Activated T-helper 9 cell treated with anti-CD3 and anti-CD28 coated beads, Interleukin-2, amount 50 U/mL, for 16 hours (primary cell): ENCODE data around the gene LAIR1.
"Not testable (repeated sequence)": the region's sequence is repeated elsewhere in the genome, so short reads cannot be mapped to it uniquely, and the experiment has no call there.

Experiments
- DNase-seq: peaks from one replicate; pipeline ENCODE4 v3.0.0-alpha.2; 2020; ENCODE audit warnings: low read depth

LAIR1 gene

GRCh38 chr19:54364775-54365257 is at the start of gene LAIR1:
Gene LAIR1 (minus strand): TSS chr19:54364931. CDS start chr19:54364804, 127 bp downstream.
- DNase-seq = peak; percentile 21

- DNase-seq = no peak
Observed at GRCh38 chr19:54414156-54414555, 49.4 kb upstream of the LAIR1 start.

GRCh38 chr19:54412877-54413276 is 48.1 kb upstream of the LAIR1 start:
- DNase-seq = no peak

GRCh38 chr19:54411033-54411432 is 46.3 kb upstream of the LAIR1 start:
- DNase-seq = no peak

GRCh38 chr19:54408456-54409026 is 43.8 kb upstream of the LAIR1 start:
- no peak for DNase-seq

GRCh38 chr19:54407780-54408179 is 43.0 kb upstream of the LAIR1 start:
- DNase-seq = no peak

GRCh38 chr19:54405628-54406027 is 40.9 kb upstream of the LAIR1 start:
- DNase-seq = no peak

GRCh38 chr19:54403054-54403453 is 38.3 kb upstream of the LAIR1 start:
- DNase-seq = no peak

- DNase-seq = no peak
Observed at GRCh38 chr19:54400913-54401312, 36.2 kb upstream of the LAIR1 start.

- DNase-seq = no peak
Observed at GRCh38 chr19:54399189-54399588, 34.5 kb upstream of the LAIR1 start.

- DNase-seq = no peak
Observed at GRCh38 chr19:54395685-54396084, 31.0 kb upstream of the LAIR1 start.

- no peak for DNase-seq
Observed at GRCh38 chr19:54393381-54393780, 28.6 kb upstream of the LAIR1 start.

GRCh38 chr19:54392105-54392504 is 27.4 kb upstream of the LAIR1 start:
- no peak for DNase-seq

- no peak for DNase-seq
Observed at GRCh38 chr19:54391589-54392061, 26.9 kb upstream of the LAIR1 start.

- DNase-seq = peak; percentile 41
Observed at GRCh38 chr19:54390942-54391577, 26.3 kb upstream of the LAIR1 start.

- no peak for DNase-seq
Observed at GRCh38 chr19:54389553-54389952, 24.8 kb upstream of the LAIR1 start.

- no peak for DNase-seq
Observed at GRCh38 chr19:54388802-54389139, 24.0 kb upstream of the LAIR1 start.

- DNase-seq = no peak
Observed at GRCh38 chr19:54387991-54388801, 23.5 kb upstream of the LAIR1 start.

- no peak for DNase-seq
Observed at GRCh38 chr19:54383330-54383729, 18.6 kb upstream of the LAIR1 start.

GRCh38 chr19:54382041-54382440 is 17.3 kb upstream of the LAIR1 start:
- DNase-seq = not testable (repeated sequence)

- no peak for DNase-seq
Observed at GRCh38 chr19:54380897-54381296, 16.2 kb upstream of the LAIR1 start.

GRCh38 chr19:54379187-54379678 is 14.5 kb upstream of the LAIR1 start:
- no peak for DNase-seq
